ENCODE data around the gene KRTDAP.

The KRTDAP gene

DNA sequence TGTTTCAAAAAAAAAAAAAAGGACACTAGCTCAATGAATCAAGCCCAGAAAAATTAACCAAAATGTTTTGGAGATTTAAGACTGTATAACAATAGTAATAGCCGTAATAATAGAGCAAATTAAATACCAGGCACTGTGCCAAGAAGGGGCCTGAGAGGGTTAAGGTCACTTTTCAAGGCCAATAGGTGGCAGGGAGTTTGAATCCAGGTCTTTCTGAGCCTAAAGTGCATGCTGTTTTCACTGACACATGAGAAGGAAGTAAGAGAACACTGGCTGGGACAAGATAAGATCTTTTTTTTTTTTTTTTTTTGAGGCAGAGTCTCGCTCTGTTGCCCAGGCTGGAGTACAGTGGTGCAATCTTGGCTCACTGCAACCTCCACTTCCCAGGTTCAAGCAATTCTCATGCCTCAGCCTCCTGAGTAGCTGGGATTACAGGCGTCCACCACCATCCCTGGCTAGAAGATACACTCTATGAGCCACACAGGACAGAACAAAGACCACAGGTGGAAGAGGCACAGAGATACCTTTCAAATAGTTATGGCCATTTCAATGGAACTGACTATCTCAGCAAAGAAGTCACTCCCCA is 34.6 kb downstream of the KRTDAP start:
- DNase-seq (ENCODE audit: low read depth in 2 of 2, low spot score in 1 of 2), result no peak

DNA sequence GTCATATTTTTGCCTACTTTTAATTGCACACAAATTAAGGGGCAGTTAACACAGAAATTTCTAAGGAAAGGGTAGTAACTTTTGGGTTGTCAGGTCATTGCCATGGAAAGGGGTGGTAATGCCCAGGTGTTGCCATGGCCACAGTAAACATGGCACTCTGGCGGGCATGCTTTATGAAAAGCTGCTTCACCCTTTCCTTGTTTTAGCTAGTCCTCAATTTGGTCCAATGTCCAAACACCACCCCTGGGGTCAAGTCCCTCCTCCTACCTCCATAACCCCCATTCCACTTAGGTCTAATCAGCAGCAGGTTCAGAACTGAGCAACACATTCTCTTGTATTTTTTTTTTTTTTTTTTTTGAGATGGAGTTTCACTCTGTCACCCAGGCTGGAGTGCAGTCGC is 35.6 kb downstream of the KRTDAP start:
- no peak for DNase-seq (ENCODE audit: low read depth in 2 of 2, low spot score in 1 of 2)

DNA sequence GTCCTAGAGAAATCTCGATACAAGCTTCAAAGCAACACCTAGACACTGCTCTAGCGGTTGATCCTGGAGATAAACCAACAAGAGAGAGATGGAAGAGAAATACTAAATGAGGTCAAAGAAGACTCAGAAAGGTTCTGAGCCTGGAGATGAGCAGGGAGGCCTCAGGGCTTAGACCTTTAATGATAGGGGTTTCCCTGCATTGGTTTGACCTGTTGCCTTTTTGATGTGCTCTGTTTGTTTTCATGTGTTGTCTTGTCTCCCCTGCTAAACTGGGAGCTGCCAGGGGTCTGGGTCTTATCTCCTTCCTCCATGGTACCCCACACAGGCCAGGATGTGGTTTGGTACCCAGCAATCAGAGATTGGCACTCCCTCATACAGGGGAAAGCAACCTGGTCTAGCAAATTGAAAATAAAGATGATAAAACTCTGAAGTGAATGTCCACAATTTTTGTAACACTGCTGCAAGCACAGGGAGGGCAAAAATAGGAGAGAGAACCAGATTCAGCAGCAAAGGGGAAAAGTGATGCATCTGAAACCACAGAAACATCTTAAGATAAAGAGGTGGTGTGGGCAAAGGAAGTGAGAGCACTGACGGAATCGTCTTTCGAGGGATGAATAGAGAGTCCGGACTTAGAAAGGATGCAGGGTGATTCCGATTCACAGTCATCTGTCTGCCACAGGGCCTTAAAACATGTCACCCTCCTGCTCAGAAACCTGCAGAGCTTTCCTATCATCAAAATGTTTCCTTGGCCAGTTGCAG is 38.7 kb downstream of the KRTDAP start:
- no peak for DNase-seq (ENCODE audit: low read depth in 2 of 2, low spot score in 1 of 2)

DNA sequence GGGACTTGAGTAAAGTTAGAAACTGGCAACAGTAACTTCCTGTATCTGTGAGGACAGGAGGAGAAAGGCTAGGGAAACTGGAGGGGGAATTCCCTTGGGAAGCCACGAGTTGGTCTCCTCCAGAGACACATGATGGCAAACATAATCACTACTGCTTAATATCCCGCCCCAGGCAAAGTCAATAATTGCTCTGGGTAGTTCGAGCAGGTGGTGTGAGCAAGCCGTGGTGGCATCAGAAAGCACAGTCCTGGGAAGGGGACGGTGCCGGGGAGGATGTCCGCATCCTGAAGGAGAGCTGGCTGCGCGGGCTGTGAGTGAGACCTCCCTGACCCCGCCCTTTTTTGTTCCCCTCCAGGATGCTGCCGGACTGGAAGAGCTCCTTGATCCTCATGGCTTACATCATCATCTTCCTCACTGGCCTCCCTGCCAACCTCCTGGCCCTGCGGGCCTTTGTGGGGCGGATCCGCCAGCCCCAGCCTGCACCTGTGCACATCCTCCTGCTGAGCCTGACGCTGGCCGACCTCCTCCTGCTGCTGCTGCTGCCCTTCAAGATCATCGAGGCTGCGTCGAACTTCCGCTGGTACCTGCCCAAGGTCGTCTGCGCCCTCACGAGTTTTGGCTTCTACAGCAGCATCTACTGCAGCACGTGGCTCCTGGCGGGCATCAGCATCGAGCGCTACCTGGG is 40.8 kb downstream of the KRTDAP start:
- no peak for DNase-seq (ENCODE audit: low read depth in 2 of 2, low spot score in 1 of 2)

DNA sequence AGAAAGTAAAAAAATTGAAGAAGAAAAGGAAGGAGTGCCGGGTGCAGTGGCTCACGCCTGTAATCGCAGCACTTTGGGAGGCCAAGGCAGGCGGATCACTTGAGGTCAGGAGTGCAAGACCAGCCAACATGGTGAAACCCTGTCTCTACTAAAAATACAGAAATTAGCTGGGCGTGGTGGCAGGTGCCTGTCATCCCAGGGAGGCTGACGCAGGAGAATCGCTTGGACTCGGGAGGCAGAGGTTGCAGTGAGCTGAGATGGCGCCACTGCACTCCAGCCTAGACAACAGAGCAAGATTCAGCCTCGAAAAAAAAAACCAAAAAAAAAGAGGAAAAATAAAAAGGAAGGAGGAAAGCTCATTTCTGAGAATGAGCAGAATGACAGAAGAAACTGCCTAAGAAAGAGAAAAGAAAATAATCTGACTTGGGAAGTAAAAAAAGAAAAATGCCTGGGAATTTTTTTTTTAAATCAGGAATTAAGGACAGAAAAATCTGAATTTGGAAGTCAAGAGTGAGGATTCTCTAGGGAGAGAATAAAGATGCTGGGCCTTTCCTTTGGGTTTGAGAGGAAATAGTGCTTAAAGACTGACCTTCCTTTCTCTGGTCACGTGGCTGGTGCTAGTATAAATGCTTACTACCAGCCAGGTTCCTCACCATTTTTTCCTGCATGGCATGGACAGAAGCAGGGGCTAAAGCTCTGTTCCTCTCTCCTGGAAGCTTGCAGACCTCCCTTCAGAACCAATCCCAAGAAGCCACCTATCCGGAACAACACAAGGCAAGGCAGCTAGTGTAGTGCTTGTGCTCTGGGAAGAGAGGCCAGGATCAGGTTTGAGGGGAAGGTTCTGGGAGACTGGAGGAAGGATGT is 42.4 kb downstream of the KRTDAP start, which contains the start of gene FFAR2:
Gene FFAR2 (plus strand): TSS at position 652 of the 864 bp plus-strand sequence. CDS start 1,458 bp downstream, outside the sequence.
- DNase-seq (ENCODE audit: low read depth in 2 of 2, low spot score in 1 of 2), result no peak

DNA sequence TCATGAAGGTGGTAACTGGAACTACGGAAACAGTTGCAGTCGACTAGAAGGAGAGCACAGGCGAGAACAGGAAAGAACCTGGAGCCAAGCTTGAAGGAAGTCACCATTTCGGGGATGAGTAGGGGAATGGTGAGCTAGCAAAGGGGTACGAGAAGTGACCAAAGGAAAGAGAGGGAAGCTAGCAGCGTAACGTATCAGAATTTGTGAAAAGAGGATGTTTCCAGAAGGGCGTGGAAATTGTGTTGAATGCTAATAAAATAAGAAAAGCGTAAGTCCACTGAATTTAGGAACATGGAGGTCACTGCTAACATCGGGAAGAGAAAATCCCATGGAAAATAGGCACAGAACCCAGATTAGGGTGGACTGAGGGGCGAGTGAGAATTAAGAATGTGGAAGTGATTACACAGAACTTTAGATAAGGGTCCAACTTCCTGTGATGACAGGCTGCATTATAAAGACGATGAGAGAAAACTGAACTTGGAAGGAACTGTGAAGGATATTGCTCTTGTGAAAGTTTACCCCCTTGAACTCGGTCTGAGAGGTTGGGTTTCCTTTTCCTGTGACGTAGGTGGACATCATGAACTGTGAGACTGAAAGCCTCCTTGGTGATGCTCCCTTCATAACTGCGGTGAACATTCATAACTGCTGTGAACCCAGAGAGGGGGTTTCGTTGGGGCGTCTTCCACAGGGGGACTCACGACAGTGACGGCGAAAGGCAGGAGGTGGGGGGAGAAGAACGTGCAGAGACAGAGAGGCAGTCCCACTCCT is 44.3 kb downstream of the KRTDAP start:
- DNase-seq (ENCODE audit: low read depth in 2 of 2, low spot score in 1 of 2), result no peak

DNA sequence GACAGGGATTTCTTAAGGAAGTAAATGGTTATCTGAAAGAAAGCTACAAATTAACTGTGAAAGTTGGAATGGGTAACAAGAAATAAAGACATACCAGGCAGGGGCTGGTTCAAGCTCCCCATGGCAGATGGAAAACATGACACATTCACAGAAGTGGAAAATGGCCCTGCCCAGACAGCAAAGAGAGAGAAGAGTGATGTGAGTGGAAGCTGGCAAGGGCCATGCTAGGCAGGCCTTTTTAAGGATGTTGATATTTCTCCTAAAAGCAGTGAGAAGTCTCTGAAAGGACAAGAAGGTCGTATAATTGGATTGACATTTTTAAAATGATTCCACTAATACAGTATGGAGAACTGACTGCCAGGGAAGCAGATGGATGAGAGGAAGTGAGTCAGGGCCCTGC is 45.5 kb downstream of the KRTDAP start:
- no peak for DNase-seq (ENCODE audit: low read depth in 2 of 2, low spot score in 1 of 2)

DNA sequence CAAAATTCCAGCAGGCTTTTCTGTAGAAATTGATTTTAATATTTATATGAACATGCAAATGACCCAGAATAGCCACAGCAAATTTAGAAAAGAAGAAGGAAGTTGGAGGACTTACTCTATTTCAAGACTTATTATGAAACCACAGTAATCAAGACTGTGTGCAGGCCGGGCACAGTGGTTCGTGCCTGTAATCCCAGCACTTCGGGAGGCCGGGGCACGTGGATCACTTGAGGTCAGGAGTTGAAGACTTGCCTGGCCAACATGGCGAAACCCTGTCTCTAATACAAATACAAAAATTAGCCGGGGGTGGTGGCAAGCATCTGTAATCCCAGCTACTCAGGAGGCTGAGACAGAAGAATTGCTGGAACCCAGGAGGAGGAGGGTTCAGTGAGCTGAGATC is 48.2 kb downstream of the KRTDAP start:
- DNase-seq (ENCODE audit: low read depth in 2 of 2, low spot score in 1 of 2), result no peak

DNA sequence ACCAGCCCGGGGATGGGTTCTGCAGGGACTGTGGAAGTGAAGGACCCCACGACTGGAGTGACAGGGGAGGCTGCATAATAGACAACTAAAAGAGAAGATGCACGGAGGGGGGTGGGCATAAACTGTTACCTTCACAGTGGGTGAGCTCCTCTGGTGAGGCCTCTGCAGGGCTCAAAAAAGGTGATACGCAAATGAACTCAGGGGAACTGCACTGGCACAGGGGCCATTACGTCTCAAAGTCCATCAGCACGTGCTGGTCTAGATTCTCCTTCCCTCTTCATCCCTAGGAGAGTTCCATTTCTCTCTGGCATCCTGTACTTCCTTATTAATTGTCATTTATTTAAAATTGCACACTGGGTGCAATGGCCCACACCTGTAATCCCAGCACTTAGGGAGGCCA is 50.3 kb downstream of the KRTDAP start:
- DNase-seq (ENCODE audit: low read depth in 2 of 2, low spot score in 1 of 2), result no peak

DNA sequence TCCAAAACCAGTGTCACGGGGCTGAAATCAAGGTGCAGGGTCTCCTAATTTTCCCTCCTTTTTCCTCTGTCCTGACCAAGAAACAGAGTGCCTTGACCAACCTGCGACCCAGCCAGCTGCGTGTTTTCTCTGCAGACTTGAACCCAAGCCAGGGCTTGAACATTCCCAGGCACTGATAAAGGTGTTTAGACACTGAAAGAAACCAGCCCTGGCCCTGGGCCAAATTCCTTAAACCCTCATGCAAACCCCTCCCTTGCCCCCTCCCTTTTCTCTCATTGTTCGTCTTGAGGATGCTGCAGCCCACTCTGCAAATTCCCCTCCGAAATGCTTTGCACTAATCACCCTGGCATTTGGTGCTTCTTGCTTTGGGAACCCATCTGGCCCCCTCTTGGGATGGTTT is 51.7 kb downstream of the KRTDAP start:
- DNase-seq (ENCODE audit: low read depth in 2 of 2, low spot score in 1 of 2), result no peak

DNA sequence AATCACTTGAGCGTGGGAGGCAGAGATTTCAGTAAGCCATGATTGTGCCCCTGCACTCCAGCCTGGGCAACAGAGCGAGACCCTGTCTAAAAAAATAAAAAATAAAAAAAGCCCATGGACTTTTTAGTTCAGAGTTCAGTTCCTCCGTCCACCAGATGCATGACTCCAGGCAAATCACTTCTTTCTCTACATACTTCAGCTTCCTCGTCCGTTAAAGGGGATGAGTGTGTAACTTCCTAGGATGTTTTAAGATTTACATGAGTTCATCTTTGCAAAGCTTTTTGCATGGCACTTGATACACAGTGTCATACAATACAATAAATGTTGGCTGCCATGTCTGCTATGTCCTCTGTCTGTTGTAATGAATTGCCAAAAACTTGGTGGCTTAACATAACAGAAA is 52.2 kb downstream of the KRTDAP start:
- no peak for DNase-seq (ENCODE audit: low read depth in 2 of 2, low spot score in 1 of 2)

DNA sequence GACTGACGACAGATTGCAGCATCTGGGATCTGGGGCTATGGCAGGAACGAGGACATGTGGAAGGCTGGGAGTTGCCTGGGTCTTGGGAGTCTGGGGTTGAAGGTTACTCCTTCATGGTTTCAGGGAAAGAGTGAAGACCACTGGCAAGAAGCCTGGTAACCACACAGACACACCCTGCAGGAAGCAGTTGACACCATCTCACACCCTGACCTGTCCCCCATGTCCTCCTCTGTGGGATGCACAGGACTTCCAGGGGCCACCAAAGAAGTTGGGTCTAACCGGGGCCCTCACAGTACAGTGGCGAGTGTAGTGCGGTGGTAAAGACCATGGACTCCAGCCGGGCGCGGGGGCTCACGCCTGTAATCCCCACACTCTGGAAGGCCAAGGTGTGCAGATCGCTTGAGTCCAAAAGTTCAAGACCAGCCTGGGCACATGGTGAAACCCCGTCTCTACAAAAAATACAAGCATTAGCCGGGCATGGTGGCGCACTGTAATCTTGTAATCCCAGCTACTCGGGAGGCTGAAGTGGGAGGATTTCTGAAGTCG is 52.8 kb downstream of the KRTDAP start:
- DNase-seq (ENCODE audit: low read depth in 2 of 2, low spot score in 1 of 2), result no peak

Measured in stimulated activated CD8-positive, alpha-beta memory T cell treated with anti-CD3 and anti-CD28 coated beads, Interleukin-4, amount 100 ng/mL, for 4 hours (primary cell).